ENCODE measurements around the gene PIGO. TPM values are rescaled to one million over a fixed set of nuclear protein-coding genes. Genes with fewer than 3 reads are reported as not detected.
A peak's percentile ranks its signal among the peaks of the same experiment; 100 is the strongest.

Gene PIGO
- total and polyA plus RNA-seq, 2 of the 8 experiments (the other 6 are each of a cell fraction or from before 2014, with no cell fraction given), result 20.5 to 31.3 TPM

- Histone ChIP-seq H3K23me2 (ENCODE audit: low read depth, low read length) (peaks cover 13% of the 10 kb centered on the region), H3K4me2 (ENCODE audit: insufficient read depth in 1 of 2, low read depth in 2 of 2, low read length in 2 of 2) (peak within 1 kb of the TSS; percentile 83 to 99), H4K8ac (ENCODE audit: extremely low read depth, insufficient read depth, low read length) (peak within 1 kb of the TSS; percentile 99), H3K9me3 (ENCODE audit: insufficient read depth in 2 of 2, low read depth in 1 of 2, low read length in 1 of 2) (no peaks in the 10 kb centered on the region), H3K9ac (replicated peaks in 1 of 4; ENCODE audit: extremely low read depth in 1 of 4, low read depth in 3 of 4, low read length in 3 of 4) (peak within 1 kb of the TSS; percentile 89 to 93 (median 90)), H2BK120ac (replicated peaks; ENCODE audit: low read depth, low read length) (peak within 1 kb of the TSS; percentile 83), H2BK12ac (ENCODE audit: low read depth, low read length) (no peak within 1 kb of the TSS), H3K79me2 (ENCODE audit: control insufficient read depth in 1 of 2, insufficient read depth in 2 of 2, low read length in 2 of 2) (peaks cover 8 to 25% of the 10 kb centered on the region in 2 experiments), H3K4ac (replicated peaks; ENCODE audit: insufficient read length, low read depth, low read length) (peak within 1 kb of the TSS; percentile 6), H2AFZ (ENCODE audit: low read length) (peak within 1 kb of the TSS; percentile 54; the same call in 1 of the 2 replicates), H3K79me1 (ENCODE audit: low read depth, low read length) (peaks cover 8% of the 10 kb centered on the region; the same call in 1 of the 2 replicates), H4K91ac (replicated peaks; ENCODE audit: insufficient read length, low read length) (peak within 1 kb of the TSS; percentile 93), H2BK15ac (ENCODE audit: low read length) (peak within 1 kb of the TSS; percentile 72; the same call in 1 of the 2 replicates), H3K27ac (ENCODE audit: low read depth, low read length) (peak within 1 kb of the TSS; percentile 93), H3K23ac (ENCODE audit: insufficient read length) (no peak within 1 kb of the TSS), H3K27me3 (replicated peaks in 1 of 4; ENCODE audit: control insufficient read depth in 3 of 4, extremely low read depth in 1 of 4, insufficient read depth in 3 of 4, low read length in 3 of 4) (no peaks in the 10 kb centered on the region), H3K4me1 (replicated peaks in 1 of 4; ENCODE audit: control insufficient read depth in 3 of 4, insufficient read depth in 4 of 4, low read length in 3 of 4) (peaks cover 0 to 13% (median 4%) of the 10 kb centered on the region in 4 experiments; a peak in 4 of 7 replicates), H2BK20ac (ENCODE audit: low read length) (no peak within 1 kb of the TSS), H4K20me1 (replicated peaks in 1 of 2; ENCODE audit: control insufficient read depth in 1 of 2, insufficient read depth in 2 of 2, low read length in 2 of 2) (no peaks in the 10 kb centered on the region), H2BK5ac (ENCODE audit: low read depth, low read length) (peak within 1 kb of the TSS; percentile 97), H3K36me3 (ENCODE audit: control insufficient read depth in 2 of 4, insufficient read depth in 4 of 4, low read length in 3 of 4) (peaks cover 17 to 28% (median 24%) of the 10 kb centered on the region in 4 experiments), H4K5ac (ENCODE audit: insufficient read length, low read depth, low read length) (peak within 1 kb of the TSS; percentile 97), H3K14ac (ENCODE audit: insufficient read length) (no peak within 1 kb of the TSS), H3K18ac (ENCODE audit: extremely low read depth, low read length) (peak within 1 kb of the TSS; percentile 95), H3K4me3 (ENCODE audit: extremely low read depth in 1 of 4, insufficient read depth in 2 of 4, low read depth in 3 of 4, low read length in 4 of 4) (peak within 1 kb of the TSS; percentile 72 to 92 (median 87)), H2AK5ac (ENCODE audit: low read depth, low read length) (0 out of 2 replicates have a peak within 1 kb of the TSS, but pooled peaks have one; percentile 48), H3K56ac (replicated peaks; ENCODE audit: insufficient read length, low read depth, low read length) (peak within 1 kb of the TSS; percentile 98)
- FAIRE-seq (peak; percentile 70), DNase-seq (ENCODE audit: low read depth in 1 of 2, low spot score in 2 of 2) (peak; percentile 72 to 90)
- CTCF ChIA-PET (ENCODE audit: partially characterized antibody), result interaction anchor here (0.6 to 6.7 kb wide), 9 partner anchors 8 to 584 kb away, joined by 3 to 46 read pairs (median 5); partner anchors contain the start of gene PIGO
- WGBS, 2 experiments (ENCODE audit: extremely low coverage in 1 of 2, insufficient coverage in 1 of 2, insufficient read length in 1 of 2, insufficient replicate concordance in 2 of 2, low coverage in 1 of 2, low lambda C conversion rate in 2 of 2, missing lambda C conversion rate in 1 of 2), result 1% methylated on average over 58 of the region's 67 CpGs; no CpG with 5 or more reads in 1 of the 2 experiments
- POLR2A ChIA-PET (ENCODE audit: partially characterized antibody), result interaction anchor here (0.5 to 17.6 kb wide), 22 partner anchors 9 to 647 kb away, joined by 3 to 440 read pairs (median 4); partner anchors contain the start of genes PIGO, STOML2 and VCP
- no peak for TF ChIP-seq RNF2 (IDR thresholded peaks at IDR 0.05; ENCODE audit: borderline replicate concordance, low read depth, low read length, missing control alignments, poor library complexity, severe bottlenecking)
- TF ChIP-seq CEBPB (IDR thresholded peaks at IDR 0.05; ENCODE audit: low read depth, low read length), result no peak
- peak; percentile 53; the same call in 1 of the 2 replicates for TF ChIP-seq SP4 (IDR thresholded peaks at IDR 0.05; ENCODE audit: low read length)
- TF ChIP-seq FOSL1 (IDR thresholded peaks at IDR 0.05; ENCODE audit: insufficient read depth, low read depth, low read length), result no peak
- TF ChIP-seq BACH1 (IDR thresholded peaks at IDR 0.05; ENCODE audit: low read length), result peak; percentile 69; the same call in 1 of the 2 replicates
- TF ChIP-seq, protein P1, sequence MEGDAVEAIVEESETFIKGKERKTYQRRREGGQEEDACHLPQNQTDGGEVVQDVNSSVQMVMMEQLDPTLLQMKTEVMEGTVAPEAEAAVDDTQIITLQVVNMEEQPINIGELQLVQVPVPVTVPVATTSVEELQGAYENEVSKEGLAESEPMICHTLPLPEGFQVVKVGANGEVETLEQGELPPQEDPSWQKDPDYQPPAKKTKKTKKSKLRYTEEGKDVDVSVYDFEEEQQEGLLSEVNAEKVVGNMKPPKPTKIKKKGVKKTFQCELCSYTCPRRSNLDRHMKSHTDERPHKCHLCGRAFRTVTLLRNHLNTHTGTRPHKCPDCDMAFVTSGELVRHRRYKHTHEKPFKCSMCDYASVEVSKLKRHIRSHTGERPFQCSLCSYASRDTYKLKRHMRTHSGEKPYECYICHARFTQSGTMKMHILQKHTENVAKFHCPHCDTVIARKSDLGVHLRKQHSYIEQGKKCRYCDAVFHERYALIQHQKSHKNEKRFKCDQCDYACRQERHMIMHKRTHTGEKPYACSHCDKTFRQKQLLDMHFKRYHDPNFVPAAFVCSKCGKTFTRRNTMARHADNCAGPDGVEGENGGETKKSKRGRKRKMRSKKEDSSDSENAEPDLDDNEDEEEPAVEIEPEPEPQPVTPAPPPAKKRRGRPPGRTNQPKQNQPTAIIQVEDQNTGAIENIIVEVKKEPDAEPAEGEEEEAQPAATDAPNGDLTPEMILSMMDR (IDR thresholded peaks at IDR 0.05; ENCODE audit: control extremely low read depth in 1 of 3, insufficient read depth in 1 of 3, low read depth in 1 of 3, low read length in 3 of 3), result no peak
- TF ChIP-seq, protein P2, sequence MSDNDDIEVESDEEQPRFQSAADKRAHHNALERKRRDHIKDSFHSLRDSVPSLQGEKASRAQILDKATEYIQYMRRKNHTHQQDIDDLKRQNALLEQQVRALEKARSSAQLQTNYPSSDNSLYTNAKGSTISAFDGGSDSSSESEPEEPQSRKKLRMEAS (IDR thresholded peaks at IDR 0.05), result peak; percentile 66
Measured at GRCh38 chr9:35079426-35080341, 16.7 kb downstream of the PIGO start, which contains the start of gene FANCG. Gene FANCG (minus strand): TSS chr9:35079942. CDS start chr9:35079524, 418 bp downstream.
